HG02798 (cell line): ENCODE results near the gene OPA3.

ENCODE experiments used
- ATAC-seq: cut with Tn5 transposase; IDR thresholded peaks from one replicate; pipeline ENCODE4 v1.9.1; 2021; ENCODE audit warnings: mild to moderate bottlenecking; ENCODE audit not compliant: unreplicated experiment, poor library complexity

The OPA3 gene

GRCh38 chr19:45506989-45507871 lies 77.4 kb downstream of the OPA3 start, which contains the start of gene VASP:
Gene VASP (plus strand): TSS chr19:45507479. CDS start chr19:45507772, 293 bp downstream.
- peak; percentile 52 for ATAC-seq

GRCh38 chr19:45506246-45506988 lies 78.2 kb downstream of the OPA3 start:
- ATAC-seq: peak; percentile 75

- no peak for ATAC-seq
These were observed 78.7 kb downstream of the OPA3 start for GRCh38 chr19:45505996-45506245.

GRCh38 chr19:45505151-45505995 lies 79.2 kb downstream of the OPA3 start:
- ATAC-seq: no peak

DNA sequence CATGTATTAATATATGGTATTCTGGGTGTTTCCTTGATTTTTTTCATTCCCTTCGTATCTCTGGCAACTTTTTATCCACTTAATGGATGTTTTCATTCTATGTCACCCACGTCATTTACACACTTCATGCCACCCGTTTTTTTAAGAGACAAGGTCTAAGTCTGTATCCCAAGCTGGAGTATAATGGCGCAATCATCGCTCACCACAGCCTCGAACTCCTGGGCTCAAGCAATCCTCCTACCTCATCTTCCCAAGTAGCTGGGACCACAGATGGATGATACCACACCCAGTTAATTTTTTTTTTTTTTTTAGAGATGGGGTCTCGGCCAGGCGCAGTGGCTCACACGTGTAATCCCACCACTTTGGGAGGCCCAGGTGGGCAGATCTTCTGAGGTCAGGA lies 80.7 kb downstream of the OPA3 start:
- ATAC-seq: no peak

DNA sequence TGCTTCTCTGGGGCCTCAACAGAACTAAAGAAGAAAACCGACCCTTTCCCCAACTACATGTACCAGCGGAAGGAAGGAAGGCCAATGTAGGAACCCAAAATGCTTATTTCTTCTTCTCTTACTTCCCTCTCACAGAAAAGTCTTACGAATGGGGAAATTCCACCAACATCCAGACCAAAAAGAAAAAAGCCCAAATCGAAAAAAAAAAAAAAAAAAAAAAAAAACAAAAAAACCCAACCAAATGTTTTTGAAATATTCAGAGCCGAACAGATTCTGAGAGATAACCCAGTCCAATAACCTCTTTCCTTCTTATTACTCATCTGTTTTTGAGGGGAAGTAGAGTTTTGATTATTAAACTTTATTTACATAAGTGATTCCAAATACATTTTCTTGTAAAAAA lies 82.5 kb downstream of the OPA3 start:
- ATAC-seq: no peak

DNA sequence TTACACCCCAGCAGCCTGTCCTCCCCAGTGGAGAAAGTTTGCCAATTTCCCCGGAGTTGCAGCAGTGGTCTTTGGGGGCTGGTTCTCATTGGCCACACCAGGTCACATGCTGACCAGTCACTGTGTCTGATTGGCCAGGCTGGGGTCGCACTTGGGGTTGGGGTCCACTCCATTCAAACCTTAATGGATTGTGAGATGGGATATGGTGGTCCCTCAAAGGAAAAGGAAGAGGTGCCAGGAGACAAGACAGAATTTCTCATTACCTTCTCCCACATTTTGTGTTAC lies 82.9 kb downstream of the OPA3 start:
- ATAC-seq: no peak

DNA sequence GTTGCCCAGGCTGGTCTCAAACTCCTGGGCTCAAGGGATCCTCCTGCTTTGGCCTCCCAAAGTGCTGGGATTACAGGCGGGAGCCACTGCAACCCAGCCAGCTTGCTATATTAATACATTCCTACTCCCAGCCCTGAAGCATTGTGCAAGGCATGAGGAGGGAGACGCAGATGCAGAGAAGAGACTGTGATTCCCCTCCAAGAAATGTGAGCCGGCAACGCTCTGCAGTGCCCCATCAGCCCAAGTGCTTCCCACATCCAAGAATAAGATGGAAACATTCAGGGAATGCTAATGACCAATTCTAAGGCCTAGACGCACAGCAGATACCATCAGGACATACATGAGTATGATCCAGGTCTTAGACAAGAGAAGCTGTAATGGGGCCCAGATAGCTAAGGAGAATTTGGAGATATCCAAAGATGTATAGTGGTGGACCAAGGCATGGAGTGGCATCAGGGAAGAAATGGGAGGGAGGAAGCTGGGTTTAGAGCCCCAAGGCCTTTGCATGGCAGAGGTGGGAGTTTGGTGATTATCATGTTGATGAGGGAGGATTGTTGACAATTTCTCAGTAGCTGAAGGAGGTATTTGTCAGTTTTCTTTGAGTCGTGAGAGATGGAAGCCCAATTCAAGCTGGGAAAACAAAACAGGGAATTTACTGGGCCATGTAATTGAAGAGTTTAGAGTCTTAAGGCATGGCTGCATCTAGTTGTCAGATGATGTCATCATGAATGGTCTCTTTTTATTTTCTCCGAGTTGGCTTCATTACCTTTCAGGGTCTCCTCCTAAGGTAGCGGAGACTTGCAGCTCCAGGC lies 83.5 kb downstream of the OPA3 start:
- ATAC-seq: no peak

GRCh38 chr19:45499196-45500180 lies 85.1 kb downstream of the OPA3 start:
- no peak for ATAC-seq

- peak; percentile 32 for ATAC-seq
These were observed 86.0 kb downstream of the OPA3 start, which contains the start of gene PPM1N for GRCh38 chr19:45498411-45499195. Gene PPM1N (plus strand): TSS chr19:45498443. CDS start chr19:45498473, 30 bp downstream.

GRCh38 chr19:45497791-45498190 lies 86.8 kb downstream of the OPA3 start:
- ATAC-seq: no peak

GRCh38 chr19:45496349-45496953 lies 88.2 kb downstream of the OPA3 start:
- ATAC-seq: peak; percentile 3

- no peak for ATAC-seq
These were observed 89.4 kb downstream of the OPA3 start for GRCh38 chr19:45495178-45495577.

- no peak for ATAC-seq
These were observed 90.2 kb downstream of the OPA3 start for GRCh38 chr19:45494261-45494916.

GRCh38 chr19:45492627-45493470 lies 91.8 kb downstream of the OPA3 start:
- no peak for ATAC-seq

GRCh38 chr19:45492137-45492626 lies 92.4 kb downstream of the OPA3 start:
- no peak for ATAC-seq
